ENCODE results near the gene OR4F16.
"Not testable (repeated sequence)": the region's sequence is repeated elsewhere in the genome, so short reads cannot be mapped to it uniquely, and the experiment has no call there.

The OR4F16 gene

GRCh38 chr1:686554-686953, at the start of gene OR4F16:
Gene OR4F16, minus strand, starts transcription at chr1:686654. Its CDS starts 0 bp downstream, at chr1:686654.
- DNase-seq = not testable (repeated sequence)

- not testable (repeated sequence) for DNase-seq
These were observed 47.2 kb upstream of the OR4F16 start for GRCh38 chr1:733649-734048.

GRCh38 chr1:727040-727439, 40.6 kb upstream of the OR4F16 start:
- not testable (repeated sequence) for DNase-seq

Data from activated CD4-positive, alpha-beta T cell treated with anti-CD3 and anti-CD28 coated beads, Interleukin-10, Interleukin-2, amounts not matched to agents 100 ng/mL and 50 ng/mL, durations not matched to agents 16 hours and 8 hours (primary cell).